ACHN (cell line): Measurements from ENCODE around the gene SLC9A5.
A peak's percentile ranks its signal among the peaks of the same experiment; 100 is the strongest.

Source experiments
- DNase-seq: peaks from one replicate; pipeline ENCODE4 v3.0.0-alpha.2; 2015
- in situ Hi-C: cut with HindIII; loops from 2 replicates; pipeline ENCODE4 v1.10.0; 2017; ENCODE audit warnings: low sequenced_read_pairs, low pct_ligation_motif_present, low pct_unique_long_range_greater_than_20kb

Gene SLC9A5

DNA sequence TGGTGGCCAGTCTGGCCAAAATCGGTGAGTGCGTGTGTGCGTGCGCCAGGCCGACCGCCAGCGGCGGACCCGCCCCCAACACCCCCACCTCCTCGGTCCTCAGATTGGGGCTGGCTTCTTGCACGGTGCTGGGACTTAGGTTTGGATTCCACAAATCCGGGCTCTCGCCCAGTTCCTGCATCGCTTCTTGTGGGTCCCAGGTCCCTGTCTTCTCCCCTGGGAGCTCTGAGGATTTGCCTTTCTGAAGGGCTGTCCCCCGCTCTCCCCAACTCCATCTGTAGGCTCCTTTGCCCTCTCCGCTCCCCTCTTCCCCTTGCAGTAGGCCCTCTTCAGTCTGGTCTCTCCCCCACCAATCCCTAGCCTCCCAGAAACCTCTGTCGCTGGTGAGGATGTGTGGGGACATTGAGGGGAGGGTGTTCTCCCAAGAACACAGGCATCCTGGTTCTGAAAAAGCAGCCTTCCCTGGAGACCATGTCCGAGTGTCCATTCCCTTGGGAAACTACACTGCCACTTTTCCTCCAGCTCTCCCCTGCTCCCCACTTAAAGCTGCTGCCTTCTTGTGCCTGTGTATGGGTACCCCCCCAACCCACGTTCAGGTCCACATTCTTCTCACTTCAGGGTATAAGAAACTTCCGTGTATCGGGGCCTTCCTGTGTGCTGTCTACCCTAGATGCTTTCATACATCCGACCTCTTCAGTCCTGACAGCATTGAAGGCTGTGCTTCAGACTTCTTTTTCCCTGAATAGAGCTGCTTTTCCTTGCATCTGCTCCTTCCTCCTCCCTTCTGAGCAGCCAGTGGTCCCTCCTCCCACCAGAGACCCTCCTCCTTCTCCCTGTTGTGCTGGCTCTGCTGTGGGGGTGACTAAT, 632 bp downstream of the SLC9A5 start:
- no peak for DNase-seq
- in situ Hi-C loops, result no loop called here

DNA sequence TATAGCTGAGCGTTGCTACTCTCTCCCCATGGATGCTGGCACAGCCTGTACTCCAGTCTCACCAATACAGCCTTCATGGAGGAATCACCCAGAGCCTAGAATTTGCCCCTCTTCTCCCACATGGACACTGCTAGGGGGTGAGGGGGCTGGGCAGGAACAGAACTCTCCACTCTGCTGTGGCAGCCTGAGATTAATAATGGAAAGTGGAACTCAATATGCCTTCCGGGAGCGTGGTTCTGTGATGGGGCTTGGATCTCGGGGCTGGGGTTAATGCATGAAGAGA, 1.2 kb downstream of the SLC9A5 start:
- in situ Hi-C loops, result no loop called here
- DNase-seq, result no peak

DNA sequence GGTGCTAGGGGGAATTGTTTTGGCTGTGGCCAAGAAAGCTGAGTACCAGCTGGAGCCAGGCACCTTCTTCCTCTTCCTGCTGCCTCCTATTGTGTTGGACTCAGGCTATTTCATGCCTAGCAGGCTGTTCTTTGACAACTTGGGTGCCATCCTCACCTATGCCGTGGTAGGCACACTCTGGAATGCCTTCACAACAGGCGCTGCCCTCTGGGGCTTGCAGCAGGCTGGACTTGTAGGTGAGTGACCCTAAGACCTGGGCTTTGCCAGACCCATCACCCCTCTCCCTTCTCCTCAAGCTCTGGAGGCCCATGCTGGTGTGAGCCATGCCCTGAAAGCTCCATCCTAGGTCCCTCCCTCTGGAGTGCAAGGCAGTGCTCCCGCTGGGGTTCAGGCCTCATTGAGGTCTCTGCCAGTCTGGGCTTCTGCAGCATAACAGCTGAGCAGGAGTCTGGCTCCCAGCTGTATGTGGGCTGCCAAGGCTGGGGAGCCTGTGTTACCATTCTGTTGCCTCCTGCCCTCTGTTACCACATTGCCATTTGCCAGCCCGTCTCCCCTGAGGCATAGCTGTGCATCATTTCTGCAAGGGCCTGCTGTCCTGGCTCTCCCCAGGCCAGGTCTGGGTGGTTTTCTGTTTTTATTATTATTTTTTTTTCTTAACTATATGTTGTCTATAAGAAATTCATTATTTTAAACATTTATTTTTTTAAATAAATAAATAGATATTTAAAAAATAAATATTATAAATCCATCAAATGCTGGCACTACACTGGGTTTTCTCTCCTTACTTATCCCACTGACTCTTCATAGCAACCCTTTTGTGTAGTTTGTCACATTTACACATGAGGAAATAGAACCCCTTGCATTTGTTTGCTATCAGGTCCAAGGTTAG, 4.1 kb downstream of the SLC9A5 start:
- no peak for DNase-seq
- in situ Hi-C loops, result no loop called here

DNA sequence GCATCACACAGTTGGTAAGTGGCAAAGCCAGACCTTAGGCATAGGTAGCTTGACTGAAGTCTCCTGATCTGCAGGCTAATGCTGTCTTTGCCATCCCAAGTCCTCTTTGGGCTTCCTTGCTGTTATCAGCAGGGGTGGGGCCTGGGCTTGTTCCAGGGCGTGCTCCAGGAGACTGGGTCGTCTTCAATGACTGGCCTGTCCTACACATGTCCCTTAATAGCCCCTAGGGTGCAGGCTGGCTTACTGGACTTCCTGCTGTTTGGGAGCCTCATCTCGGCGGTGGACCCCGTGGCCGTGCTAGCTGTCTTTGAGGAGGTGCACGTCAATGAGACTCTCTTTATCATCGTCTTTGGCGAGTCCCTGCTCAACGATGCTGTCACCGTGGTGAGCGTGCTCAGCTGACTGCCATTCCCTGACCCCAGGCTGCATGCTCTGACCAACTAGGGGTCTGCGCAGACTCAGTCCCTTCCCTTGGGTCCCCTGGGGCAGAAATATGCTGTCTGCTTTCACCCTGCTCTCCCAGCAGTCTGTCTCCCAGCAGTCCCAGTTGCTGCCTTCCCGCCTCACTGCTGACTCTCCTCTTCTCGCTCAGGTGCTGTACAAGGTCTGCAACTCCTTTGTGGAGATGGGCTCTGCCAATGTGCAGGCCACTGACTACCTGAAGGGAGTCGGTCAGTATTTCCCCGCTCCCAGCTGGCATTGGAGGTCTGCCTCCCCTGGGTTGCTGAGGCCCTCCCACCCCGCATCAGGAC, 6.2 kb downstream of the SLC9A5 start:
- in situ Hi-C loops, result no loop called here
- no peak for DNase-seq

DNA sequence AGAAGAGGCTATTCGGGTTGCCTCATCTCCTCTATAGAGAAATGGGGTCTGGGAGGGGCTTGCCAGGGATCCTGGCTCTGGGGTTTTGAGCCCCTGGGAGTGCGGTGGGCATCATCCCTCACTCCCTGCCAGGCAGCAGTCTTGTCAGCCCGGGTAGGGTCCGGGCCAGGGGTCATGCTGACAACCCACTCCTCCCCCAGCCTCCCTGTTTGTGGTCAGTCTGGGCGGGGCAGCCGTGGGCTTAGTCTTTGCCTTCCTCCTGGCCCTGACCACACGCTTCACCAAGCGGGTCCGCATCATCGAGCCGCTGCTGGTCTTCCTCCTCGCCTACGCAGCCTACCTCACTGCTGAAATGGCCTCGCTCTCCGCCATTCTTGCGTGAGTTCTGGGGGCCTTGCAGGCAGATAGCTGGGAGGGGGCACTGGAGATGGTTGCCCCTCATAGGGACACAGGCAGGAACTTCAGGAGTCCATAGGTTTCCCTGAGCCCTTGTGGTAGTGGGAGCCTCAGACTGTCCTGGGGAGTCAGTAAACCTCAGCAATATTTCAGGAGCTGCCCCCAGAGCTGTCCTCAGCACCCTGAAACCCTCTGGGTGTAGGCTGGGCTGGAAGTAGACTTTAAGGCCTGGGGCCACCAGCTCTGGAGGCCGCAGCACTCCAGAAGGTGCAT, 6.9 kb downstream of the SLC9A5 start:
- DNase-seq, result no peak
- in situ Hi-C loops, result no loop called here

DNA sequence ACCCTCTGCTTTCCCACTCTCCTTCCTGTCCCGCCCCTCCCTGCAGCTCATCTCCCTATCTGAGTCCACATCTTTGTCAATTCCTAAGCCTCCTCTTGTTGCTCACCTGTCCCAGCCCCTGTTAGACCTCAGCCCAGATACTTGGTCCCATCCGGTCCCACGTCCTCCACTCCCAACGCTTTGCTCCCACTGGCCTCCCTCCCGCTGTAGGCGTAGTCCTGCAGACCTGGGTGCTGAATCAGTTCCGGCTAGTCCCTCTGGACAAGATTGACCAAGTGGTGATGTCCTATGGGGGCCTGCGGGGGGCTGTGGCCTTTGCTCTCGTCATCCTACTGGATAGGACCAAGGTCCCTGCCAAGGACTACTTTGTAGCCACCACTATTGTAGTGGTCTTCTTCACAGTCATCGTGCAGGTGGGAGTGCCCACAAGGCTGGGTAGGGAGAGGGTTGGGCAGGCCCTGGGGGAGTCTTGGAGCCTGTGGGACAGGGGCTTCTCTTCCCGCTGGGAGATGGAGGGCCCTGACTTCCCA, 8.0 kb downstream of the SLC9A5 start:
- in situ Hi-C loops, result no loop called here
- DNase-seq, result no peak

DNA sequence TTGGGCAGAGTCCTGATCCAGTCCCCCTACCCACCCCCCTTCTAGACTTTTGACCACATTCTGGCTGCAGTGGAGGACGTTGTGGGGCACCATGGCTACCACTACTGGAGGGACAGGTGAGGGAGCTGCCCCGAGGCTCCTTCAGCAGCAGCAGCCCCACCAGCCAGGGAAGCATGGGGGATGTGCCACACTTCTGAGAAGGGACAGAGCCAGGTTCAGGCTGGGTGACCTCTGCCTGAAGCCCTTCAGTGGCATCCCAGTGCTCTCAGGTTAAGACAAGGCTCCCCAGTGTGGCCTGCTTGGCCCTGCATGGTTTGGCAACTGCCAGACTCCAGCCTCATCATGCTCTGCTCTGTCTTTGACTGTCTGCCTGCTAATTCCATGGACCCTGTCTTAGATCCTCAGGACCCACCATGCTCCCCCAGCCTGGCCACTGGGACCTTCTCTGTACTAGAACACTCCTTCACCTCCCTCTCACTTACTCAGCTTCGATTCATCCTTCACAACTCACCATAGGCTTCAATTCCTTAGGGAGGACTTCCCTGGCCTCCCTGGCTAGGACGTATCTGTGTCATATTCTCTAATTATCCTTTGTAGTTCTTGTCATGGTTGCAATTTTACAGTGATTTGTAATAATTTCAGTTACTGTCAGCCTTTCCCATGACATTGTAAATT, 8.8 kb downstream of the SLC9A5 start:
- DNase-seq, result no peak
- in situ Hi-C loops, result no loop called here

DNA sequence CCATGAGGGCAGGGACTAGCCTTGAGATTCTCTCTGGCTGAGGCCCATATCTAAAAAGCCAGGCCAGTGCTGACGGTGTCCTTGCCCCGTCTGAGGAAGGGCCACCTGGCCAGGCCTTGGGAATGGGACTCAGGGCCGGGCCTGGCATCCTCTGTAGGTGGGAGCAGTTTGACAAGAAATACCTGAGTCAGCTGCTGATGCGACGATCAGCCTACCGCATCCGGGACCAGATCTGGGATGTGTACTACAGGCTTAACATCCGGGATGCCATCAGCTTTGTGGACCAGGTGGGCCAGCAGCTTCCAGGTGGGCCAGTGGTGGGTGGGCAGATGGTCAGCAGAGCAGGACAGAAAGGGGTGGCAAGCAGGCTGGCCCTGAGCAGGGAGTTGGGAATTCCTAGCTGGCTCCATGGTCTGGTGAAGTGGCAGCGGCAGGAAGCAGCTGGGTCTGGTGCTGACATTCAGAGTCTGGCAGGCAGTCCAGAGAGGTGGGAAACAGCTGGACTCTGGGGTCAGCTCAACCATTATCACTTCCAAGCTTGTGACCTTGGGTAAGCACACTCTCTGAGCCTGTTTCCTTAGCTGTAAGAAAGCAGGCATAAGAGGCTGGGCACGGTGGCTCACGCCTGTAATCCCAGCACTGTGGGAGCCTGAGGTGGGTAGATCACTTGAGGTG, 9.5 kb downstream of the SLC9A5 start:
- DNase-seq, result no peak
- in situ Hi-C loops, result no loop called here

DNA sequence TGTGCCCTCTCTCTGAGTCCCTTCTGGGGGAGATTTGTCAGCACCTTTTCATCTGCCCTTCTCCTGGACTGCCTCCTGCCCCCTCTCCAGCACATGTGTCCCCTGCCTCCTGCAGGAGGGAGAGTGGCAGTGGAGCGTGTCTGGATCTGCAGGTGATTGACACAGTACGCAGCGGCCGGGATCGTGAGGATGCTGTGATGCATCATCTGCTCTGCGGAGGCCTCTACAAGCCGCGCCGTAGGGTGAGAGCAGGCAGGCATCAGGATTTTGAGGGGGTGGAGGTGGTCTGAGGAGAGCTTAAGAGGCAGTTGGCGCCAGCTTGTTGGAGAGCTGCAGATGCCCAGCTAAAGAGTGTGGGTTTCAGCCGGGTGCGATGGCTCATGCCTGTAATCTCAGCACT, 10.9 kb downstream of the SLC9A5 start:
- no peak for DNase-seq
- in situ Hi-C loops, result no loop called here

DNA sequence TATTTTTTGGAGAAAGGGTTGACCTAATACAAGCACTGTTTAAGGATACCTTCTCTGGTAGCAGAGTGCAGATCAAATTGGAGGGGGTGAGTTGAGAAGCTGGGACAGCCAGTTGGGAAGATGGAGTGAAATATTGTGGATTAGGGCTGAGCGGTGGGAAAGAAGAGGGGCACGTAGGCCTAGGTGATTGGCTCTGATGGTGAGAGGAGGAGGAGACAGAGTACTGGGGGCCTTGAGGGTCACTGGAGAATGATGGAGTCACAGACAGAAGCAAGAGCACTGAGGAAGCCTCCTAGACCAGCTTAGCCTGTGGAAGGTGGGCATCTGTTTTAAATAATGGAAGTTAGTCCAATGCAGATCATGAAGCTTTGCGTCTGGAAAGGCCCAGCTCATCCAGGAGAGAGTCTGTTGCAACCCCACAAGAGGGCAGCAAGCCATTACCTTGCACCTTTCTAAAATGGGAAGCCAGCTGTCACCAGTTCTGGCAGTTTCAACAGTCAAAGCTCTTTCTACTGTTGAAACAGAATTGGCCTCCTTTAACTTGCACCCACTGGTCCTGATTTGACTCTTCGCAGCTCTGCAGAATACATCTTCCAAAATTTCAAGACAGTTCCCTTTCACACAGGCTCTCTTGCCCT, 11.8 kb downstream of the SLC9A5 start:
- in situ Hi-C loops, result no loop called here
- DNase-seq, result peak; percentile 71

DNA sequence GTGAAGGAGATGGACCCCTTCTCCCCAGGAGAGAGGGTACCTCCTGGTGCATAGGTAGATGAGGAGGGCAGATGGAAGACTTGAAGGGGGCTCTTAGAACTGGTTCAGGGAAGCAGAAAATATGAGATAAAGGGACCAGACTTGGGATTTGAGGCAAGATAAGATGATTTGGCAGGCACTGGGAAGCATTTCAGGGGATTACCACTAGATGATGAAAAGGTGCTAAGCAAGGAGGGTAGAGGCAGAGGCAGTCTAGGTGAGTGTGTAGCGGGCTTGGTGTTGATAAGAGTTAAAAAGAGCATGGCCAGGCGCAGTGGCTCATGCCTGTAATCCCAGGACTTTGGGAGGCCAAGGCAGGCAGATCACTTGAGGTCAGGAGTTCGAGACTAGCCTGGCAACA, 14.4 kb downstream of the SLC9A5 start:
- in situ Hi-C loops, result no loop called here
- DNase-seq, result no peak

DNA sequence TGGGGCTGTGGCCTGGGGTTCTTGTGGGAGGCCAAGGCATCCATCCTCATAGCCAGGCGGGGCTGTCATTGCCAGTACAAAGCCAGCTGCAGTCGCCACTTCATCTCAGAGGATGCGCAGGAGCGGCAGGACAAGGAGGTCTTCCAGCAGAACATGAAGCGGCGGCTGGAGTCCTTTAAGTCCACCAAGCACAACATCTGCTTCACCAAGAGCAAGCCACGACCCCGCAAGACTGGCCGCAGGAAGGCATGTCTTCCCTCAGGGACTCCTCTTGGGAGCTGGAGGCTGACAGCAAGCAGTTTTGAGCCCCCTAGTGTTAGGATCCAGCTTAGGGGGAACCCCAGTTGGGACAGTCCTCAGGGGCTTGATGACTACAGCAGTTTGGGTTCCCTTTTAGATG, 15.5 kb downstream of the SLC9A5 start:
- DNase-seq, result no peak
- in situ Hi-C loops, result no loop called here

DNA sequence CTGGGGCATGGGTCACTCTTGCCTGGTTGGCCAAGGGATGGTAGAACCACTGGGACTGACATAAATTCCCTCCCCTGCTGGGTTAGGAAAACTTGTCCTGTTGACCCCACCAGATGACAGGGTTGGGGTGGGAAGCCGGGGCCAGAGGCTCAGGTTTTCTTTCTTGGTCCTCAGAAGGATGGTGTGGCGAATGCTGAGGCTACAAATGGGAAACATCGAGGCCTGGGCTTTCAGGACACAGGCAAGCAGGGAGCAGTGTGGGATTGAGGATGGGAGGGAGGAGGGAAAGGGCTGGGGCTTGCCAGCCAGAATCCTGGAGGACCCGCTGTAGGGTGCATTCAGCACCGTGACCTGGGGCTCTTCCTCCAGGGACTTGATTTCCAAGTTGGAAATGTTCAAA, 16.1 kb downstream of the SLC9A5 start:
- no peak for DNase-seq
- in situ Hi-C loops, result no loop called here

DNA sequence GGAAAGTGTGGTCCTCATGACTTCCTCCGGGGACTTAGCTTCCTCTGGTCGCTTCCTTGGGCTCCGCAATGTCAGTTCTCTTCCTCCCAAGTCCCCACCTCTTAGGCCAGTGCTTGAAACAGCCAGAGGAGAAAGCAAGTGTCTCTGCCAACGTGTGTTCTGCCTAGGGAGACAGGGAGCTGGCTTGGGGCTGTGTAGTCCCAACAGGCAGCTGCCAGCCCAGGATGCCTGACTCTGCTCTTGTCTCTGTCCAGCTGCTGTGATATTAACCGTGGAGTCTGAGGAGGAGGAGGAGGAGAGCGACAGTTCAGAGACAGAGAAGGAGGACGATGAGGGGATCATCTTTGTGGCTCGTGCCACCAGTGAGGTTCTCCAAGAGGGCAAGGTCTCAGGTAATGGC, 17.1 kb downstream of the SLC9A5 start:
- in situ Hi-C loops, result no loop called here
- no peak for DNase-seq

DNA sequence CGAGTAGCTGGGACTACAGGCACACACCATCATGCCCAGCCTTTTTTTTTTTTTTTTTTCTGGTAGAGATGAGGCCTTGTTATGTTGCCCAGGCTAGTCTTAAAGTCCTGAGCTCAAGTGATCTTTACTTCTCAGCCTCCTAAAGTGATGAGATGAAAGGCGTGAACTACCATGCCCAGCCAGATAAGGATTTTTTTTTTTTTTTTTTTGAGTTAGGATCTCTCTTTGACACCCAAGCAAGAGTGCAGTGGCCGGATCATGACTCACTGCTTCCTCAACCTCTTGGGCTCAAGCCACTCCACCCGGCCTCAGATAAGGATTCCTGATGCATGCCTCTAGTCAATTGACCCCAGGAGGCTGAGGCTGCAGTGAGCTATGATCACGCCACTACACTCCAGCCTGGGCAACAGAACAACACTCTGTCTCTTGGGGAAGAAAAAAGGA, 19.4 kb downstream of the SLC9A5 start:
- in situ Hi-C loops, result no loop called here

DNA sequence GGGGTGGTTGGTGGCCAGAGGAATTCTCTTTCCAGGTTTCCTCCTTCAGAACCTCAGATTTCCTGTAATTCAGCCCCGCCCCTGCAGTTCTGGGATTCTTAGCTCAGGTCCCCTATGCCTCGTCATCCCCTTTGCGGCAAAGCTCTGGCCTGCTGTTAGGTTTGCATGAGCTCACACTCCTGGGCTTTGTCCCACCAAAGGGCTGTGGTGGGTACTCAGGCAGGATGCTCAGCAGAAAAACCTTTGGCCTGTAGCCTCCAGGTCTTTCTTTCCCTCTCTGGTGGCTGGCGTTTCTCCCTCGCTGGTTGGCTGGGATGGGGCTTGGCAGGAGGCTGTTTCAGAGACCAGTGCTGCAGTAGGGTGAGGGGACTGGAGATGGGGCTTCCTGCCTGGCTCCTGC, 21.0 kb downstream of the SLC9A5 start:
- DNase-seq, result peak; percentile 85
- in situ Hi-C loops, result no loop called here

More for the DNA sequence above, 19.4 kb downstream of the SLC9A5 start:
- DNase-seq, result peak; percentile 99

DNA sequence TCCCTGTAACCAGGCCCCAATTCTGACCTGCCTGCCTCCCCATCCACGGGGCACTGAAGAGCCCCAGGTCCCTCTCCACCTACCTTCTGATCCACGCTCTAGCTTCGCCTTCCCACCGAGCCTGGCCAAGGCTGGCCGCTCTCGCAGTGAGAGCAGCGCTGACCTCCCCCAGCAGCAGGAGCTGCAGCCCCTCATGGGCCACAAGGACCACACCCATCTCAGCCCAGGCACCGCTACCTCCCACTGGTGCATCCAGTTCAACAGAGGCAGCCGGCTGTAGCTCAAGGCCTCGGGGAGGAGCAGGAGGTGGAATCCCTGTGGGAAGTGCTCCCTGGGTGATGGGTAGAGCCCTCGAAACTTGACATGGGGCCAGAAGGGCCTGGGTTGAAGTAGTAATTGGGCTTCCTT, 22.2 kb downstream of the SLC9A5 start:
- in situ Hi-C loops, result no loop called here

More for the DNA sequence above, 22.2 kb downstream of the SLC9A5 start:
- no peak for DNase-seq
